GM21515 (cell line): ENCODE results near the gene PSMC2.

Experiments used
- ATAC-seq: cut with Tn5 transposase; IDR thresholded peaks from one replicate; pipeline ENCODE4 v1.9.1; 2021; ENCODE audit not compliant: unreplicated experiment

Gene PSMC2

DNA sequence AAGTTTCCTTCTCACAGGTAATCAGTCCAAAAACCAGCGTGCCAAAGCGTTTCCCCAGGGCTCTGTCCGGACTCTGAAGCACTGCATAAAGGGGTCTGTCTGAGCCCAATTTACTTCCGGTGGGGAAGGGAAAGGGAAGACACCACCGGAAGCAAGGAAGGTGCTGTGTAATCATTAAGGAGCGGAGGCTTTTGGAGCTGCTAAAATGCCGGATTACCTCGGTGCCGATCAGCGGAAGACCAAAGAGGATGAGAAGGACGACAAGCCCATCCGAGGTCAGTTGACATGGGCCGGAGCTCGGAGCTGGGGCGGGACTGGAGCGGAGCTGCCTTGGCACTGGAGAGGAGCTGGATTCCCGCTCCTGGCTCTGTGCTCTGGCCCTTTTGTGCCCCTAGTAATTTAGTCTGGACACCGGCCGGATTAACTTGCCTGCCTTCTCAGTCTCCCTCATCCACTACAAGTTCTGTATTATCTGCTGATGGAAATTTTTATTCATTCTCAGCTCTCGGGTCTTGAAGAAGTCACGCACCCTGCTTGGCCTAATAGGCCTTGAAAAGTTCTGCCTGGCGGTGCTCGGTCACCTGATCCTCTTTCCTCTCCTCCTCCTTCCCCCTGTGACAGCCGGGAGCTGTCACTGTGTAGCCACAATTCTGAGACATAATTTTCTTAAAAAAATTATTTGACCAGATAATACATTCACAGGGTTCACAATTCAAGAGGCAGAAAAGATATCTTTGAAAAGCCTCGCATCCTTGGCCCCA is at the start of gene PSMC2:
Gene PSMC2, plus strand, starts transcription at position 137 of the 761 bp plus-strand sequence. Its CDS starts 69 bp downstream, at position 206.
- ATAC-seq = peak; percentile 64

DNA sequence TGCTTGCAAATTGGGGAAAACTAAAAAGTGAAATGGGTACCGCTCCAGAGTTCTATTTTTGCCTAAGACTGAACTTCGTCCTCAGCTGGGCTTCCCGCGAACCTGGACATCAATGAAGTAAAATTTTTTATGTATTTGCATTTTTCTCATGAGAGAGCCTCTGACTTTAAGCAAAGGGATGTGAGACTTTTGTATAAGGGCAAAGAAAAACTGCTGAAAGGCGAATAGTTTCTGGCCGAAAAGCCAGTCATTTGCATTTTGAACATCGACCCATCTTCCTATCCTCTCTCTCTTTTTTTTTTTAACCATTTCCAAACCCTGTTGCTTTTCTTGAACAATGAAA is 49.6 kb upstream of the PSMC2 start:
- ATAC-seq = peak; percentile 15

DNA sequence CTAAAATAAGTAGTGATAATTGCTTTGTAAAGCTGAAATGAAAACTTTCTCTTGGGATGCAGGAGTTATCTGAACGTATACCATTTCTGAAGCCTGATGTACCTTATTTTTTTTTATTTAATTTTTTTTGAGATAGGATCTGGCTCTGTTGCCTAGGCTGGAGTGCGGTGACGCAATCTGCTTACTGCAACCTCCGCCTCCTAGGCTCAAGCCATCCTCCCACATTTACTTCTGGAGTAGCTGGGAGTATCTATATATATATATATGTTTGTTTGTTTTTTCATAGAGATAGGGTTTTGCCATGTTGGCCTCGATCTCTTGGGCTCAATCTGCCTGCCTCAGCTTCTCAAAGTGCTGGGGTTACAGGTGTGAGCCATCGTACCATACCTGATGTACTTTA is 47.8 kb upstream of the PSMC2 start:
- no peak for ATAC-seq

DNA sequence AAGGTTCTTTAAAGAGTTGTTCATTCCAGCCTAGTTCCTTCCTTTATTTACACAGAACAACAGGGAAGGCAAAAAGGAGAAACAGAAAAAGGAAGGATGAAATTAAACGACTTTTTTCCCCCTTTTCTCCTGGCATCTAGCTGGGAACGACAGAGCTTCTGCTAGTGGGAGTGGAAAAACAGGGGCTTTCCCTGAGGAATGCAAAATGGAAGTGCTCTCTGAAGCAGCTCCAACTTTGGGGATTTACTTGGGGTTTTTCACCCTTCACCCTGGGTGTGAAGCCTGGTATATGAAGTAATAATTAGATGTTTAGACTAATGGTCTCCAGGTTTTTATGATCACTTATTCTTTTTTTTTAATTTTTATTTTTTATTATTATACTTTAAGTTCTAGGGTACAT is 46.0 kb upstream of the PSMC2 start:
- no peak for ATAC-seq

DNA sequence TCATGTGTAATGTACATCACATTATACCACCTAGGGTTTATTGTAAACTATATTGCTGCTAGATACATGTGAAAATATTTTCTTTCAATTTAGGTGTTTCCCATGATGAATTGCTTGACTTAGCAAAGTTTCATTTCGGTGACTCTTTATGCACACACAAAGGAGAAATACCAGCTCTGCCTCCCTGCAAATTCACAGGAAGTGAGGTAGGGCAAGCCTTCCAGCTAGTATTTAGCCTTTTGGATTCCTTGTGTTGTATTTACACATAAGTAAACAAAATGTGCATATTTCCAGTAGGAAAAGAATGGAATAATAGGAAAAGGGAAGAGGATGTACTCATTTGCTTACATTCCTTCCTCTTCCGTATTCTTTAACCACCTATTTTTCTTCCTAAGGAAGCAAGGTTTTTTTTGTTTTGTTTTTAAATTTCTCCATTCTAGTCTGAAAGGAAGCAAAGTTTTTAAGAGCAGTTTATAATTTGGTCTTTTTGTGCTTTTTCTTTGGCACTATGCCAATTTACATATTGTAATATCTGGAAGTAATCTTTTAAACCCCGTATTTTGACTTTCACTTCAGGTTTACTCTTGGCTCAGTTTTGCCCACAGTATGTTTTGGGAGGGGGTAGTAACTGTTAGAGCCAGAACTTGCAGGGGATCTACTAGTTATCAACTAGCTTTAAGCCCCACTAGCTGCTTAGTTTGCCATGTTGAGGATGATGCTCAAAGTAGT is 39.8 kb upstream of the PSMC2 start:
- ATAC-seq = no peak

DNA sequence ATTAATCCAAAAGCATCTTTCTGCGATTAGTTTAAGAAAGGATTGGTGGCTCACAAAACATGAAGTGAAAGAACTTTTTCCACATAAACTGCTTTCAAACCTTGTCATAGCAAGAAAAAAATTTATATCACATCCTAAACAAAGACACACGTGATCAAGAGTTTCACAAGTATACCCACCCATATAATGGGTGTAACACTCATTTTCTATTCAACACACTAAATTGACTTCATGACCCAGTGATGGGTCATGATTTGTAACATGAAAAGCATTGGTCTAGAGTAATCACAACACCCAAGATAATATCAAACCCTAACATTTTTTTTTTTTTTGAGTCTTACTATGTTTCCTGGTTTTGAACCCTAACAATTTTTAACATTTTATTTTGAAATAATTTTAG is 32.6 kb upstream of the PSMC2 start:
- no peak for ATAC-seq

DNA sequence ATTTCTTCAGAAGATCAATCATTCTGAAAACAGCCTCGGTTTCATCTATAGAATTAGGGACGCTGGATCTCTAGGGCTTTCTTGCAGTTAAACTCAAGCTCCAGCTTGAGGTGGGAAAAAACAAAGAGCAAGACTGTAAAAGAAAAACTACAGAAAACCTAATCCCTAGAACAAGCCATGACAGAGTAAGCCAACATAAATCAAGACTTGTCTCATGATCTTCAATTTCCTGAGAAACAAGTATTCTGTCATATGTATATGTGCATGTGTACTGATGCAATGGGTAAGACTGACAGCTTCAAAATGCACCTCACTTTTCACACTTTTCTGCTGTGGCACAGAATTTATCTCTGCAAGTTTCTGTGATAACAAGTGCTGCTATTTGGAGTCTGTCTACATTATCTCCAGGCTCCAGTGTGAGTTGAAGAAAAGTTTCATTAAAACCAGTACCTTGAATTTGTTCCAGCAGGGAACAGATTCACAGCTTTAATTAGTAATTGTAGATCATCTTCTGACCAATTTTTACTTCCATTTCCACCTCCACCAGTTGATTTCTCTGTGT is 31.0 kb upstream of the PSMC2 start:
- no peak for ATAC-seq

DNA sequence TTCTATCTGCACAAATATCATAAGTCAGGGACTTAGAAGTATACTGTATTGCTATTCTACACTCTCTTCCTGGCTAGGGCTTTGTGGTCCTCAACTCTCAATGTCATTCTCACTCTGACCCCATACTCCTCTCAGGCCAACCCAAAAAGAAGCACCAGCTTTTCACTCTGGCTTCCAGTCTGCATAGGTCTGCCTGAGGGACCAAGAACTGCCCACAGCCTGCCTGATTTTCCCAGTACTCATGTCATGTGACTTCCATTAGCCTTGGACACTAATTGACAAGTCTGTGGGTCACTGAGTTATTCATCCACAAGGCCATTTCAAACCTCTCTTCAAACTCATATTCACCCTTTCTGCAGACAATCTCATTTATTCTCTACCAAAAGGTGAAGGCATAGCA is 30.4 kb upstream of the PSMC2 start:
- no peak for ATAC-seq

DNA sequence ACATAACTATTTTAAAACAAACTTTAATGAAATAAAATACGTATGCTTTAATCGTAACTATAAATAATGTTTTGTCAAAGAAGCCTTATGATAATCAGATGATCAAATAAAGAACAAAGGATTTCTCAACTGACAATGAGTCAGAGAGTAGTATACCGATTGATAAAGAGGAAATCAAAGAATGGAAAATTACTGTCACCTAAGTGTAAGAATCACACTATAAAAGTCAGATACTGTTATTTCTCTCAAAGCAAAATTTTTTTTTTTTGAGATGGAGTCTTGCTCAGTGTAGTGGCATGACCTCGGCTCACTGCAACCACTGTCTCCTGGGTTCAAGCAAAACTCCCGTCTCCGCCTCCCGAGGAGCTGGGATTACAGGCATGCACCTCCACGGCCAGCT is 21.7 kb upstream of the PSMC2 start:
- ATAC-seq = no peak

DNA sequence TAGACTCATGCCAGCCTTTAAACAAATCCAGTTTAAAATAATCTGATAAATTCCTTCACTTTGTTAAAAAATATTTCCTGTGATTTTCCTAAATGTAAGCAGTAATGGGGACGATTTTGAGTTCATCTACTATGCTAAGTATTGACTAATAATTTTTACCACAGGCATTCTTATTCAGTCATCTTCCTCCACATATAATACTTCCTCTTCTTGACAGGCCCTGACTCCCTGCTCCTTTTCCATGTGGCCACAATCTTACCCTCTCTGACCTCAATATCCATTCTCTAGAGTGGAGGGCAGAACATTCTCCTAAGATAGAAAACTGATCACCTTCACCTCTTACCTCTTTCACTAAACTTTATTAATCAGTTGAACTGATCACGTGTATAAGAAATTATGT is 10.7 kb upstream of the PSMC2 start:
- ATAC-seq = no peak

DNA sequence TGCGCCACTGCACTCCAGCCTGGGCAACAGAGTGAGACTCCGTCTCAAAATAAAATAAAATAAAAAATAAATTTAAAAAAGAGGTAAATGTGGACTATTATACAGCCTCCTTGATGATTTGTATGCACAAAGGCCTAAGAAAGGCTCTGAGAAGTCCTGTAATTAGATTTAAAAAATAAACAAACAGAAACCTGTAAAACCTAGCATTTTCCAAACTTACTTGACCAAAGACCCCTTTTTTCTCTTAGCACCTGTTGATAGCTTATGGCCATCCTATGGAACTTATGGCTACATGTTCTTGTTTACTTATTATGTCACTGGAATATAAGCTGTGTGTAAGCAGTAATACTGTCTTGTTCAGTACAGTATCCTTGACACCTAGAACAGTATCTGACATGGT is 8.6 kb upstream of the PSMC2 start:
- ATAC-seq = no peak

DNA sequence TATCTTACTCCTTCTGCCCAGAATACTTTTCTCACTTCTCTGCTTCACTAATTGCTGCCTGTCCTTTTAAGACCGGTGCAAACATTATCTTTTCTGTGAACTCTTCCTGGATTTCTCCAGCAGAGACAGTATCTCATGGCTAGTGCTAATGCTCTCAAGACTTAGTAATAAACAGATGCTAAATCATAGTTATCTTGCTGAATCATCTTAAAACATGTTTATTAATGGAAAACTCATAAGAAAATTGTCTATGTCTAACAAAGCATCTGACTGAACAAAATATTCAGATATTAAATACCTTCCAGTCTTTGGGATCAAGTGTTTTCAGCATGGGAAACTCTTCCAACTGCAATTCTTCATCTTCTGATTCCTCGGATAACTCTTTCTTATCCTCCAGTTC is 6.0 kb upstream of the PSMC2 start:
- no peak for ATAC-seq

DNA sequence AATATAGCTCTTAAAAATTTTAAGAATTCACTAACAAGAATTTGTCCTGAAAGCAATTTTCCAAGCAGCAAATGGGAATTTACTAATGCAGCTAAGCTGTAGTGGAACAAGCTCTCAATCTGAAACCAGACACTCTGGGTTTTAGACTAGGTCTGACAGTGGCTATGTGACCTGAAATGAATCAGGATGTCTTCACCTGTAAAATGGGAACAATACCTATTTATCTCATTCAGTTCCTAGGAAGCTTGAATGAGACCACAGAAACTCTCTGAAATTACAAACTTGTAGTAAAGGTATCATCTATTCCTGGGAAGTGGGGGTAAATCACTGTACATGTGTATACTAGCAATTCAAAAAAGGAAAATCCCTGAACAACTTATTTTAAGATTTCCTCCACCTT is 4.1 kb upstream of the PSMC2 start:
- ATAC-seq = no peak

DNA sequence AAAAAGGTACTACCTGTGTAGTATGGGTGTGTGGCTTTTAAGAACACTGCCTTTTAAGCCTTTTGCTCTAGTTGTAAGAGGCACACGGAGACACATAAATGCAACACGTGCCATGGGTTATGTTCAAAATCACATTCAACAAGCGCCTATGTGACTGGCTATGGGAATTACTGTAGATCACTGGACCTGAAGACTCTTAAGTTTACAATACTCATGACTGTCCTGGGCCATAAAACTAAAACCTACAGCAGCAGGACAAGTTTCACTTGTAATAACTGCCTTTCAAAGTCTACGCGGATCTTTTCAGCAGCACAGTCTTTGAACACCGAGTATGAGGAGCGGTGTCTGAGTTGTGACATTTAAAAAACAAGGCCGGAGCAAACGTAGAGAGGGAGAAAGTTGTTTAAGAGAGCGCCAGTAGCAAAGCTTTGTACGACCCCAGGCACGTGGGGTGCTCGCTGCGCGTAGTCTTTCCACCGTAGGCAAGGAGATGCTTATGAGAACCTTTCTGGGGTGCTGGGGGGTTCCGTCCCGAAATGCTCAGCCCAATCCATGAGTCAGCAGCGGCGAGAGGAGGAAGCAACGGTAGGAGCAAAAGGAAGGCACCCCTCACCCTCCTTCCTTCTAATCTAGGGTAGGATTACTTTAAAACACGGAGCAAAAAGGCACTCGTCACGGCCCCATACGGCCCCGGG is 3.5 kb upstream of the PSMC2 start:
- peak; percentile 16 for ATAC-seq

DNA sequence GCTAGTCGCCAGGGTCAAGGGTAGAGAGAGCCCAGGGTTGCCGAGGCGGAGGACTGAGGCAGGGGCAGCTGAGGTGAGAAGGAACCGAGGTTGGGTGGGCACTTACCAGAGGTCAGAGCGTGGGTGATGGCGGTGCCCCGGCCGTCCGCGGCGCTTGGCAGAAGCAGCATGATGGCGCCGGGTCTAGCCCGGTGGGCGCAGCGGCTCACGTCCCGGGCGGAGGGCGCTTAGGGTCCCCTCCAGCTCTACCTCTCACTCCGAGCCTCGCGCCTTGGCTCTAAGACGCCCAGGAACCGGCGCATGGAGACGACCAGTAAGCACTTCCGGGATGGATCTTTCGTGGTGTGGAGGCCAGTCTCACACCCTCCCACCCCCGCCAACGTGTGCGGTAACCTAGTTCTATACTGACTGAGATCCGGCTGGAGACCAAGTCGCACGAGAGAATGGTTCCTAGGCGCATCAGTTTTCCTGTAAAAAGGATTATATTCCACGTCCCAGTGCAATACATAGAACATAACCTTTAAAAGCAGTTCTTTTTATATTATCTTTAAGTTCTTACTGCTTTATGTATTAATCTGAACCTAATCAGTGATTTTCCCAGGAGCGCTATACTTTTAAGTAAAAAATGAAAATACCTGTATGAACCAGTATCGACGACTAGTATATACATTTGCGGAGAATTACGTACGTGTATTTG is 2.8 kb upstream of the PSMC2 start, which contains the start of gene DNAJC2:
Gene DNAJC2, minus strand, starts transcription at position 315 of the 697 bp plus-strand sequence. Its CDS starts 145 bp downstream, at position 170.
- peak; percentile 81 for ATAC-seq

DNA sequence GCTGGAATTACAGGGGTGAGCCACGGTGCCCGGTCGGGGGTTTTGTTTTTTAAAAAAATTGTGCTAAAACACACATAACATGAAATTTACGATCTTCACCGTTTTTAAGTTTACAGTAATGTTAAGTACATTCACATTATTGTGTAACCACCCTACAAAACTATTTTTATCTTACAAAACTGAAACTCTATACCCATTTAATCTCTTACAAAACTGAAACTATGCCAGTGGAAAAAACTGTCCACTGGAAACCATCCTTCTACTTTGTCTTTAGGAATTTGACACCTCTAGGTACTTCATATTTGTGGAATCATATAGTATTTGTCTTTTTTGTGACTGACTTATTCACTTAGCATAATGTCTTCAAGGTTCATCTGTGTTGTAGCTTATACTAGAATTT is 1.0 kb upstream of the PSMC2 start:
- no peak for ATAC-seq

DNA sequence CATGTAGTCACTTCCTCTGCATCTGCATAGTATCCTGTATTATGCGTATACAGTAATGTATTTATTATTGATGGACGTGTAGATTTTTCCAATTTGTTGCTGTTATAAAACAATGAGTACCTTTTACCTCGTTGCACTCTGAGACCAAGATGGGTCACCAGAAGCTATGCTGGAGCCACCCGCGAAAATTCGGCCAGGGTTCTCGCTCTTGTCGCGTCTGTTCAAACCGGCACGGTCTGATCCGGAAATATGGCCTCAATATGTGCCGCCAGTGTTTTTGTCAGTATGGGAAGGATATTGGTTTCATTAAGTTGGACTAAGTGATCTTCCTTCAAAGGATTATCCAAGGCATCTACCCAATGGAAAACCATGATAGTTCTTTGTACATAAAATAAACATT is 1.0 kb downstream of the PSMC2 start:
- no peak for ATAC-seq

DNA sequence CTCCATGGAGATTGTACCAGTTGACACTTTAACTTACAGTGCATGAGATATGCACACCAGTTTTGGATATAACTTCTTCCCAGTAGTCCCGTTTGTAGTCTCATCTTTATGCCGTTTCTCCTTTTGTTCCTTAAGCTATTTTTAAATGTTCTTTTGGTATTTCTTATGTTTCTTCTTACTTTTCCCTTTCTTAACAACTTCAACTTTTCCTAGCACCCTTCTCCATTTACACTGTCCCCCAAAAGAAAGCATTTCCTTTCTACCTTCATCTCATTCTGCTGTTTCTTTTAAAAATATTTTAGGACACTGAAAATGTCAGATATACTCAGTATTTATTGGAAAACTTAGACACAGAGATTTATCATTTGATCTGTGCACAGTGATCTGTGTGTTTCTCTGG is 1.5 kb downstream of the PSMC2 start:
- ATAC-seq = no peak

DNA sequence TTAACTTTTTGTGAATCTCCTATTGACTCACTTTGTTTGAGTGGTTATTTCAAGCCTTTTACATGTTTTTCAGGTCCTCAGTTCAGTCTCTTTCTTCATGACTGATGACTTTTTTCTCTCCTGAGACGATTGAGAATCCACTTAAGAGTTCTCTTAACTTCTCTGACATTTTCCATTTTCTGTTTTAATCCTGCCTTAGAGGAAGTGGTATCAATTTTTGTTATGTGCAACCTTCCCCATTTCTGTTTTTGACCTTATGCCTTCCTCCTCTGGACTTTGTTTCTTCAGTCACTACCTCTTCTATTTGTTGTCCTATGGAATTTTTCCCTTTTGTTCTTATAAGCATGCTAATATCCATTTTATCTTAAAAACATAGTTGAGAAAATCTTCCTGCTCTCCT is 2.4 kb downstream of the PSMC2 start:
- ATAC-seq = no peak

DNA sequence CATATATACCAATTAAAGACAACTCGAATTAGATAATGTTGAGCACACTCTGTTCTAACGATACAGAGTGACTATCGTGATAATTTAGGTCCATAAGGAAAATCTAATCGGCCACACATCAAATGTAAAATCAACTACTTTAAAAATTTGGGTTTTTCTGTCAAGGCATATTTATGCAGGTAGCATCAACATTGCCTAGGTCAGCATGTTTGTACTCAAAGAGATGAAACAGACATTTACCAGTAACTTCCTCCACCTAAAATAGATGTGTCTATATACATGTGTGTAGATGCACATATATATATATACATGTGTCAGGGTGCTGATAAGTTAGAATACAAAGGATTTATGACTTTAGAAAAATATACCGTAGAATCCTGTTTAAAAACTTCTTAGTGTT is 22.0 kb downstream of the PSMC2 start:
- no peak for ATAC-seq
